Ishikawa (cell line): ENCODE data around the gene VPS51.

ENCODE experiments used
- EP300 ChIP-seq: IDR thresholded peaks from 2 replicates; pipeline ENCODE4 v1.6.1; 2012; ENCODE audit warnings: borderline replicate concordance
- FOXM1 ChIP-seq: IDR thresholded peaks from 2 replicates; pipeline ENCODE4 v1.6.1; 2012; ENCODE audit warnings: low read depth, borderline replicate concordance
- MAX ChIP-seq: IDR thresholded peaks from 2 replicates; pipeline ENCODE4 v1.6.1; 2012
- TF ChIP-seq, protein P1 (sequence below): IDR thresholded peaks from 2 replicates; pipeline ENCODE4 v1.6.1; 2012; ENCODE audit warnings: low read depth, mild to moderate bottlenecking

- TF ChIP-seq MAX (no peak), EP300 (no peak), FOXM1 (no peak)
- TF ChIP-seq, protein P1, sequence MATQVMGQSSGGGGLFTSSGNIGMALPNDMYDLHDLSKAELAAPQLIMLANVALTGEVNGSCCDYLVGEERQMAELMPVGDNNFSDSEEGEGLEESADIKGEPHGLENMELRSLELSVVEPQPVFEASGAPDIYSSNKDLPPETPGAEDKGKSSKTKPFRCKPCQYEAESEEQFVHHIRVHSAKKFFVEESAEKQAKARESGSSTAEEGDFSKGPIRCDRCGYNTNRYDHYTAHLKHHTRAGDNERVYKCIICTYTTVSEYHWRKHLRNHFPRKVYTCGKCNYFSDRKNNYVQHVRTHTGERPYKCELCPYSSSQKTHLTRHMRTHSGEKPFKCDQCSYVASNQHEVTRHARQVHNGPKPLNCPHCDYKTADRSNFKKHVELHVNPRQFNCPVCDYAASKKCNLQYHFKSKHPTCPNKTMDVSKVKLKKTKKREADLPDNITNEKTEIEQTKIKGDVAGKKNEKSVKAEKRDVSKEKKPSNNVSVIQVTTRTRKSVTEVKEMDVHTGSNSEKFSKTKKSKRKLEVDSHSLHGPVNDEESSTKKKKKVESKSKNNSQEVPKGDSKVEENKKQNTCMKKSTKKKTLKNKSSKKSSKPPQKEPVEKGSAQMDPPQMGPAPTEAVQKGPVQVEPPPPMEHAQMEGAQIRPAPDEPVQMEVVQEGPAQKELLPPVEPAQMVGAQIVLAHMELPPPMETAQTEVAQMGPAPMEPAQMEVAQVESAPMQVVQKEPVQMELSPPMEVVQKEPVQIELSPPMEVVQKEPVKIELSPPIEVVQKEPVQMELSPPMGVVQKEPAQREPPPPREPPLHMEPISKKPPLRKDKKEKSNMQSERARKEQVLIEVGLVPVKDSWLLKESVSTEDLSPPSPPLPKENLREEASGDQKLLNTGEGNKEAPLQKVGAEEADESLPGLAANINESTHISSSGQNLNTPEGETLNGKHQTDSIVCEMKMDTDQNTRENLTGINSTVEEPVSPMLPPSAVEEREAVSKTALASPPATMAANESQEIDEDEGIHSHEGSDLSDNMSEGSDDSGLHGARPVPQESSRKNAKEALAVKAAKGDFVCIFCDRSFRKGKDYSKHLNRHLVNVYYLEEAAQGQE, result no peak
Observed at GRCh38 chr11:65056999-65057398, 39.0 kb upstream of the VPS51 start.
